HepG2 (cell line): ENCODE data around the gene OR1F1. TPM values are rescaled to one million over a fixed set of nuclear protein-coding genes. Genes with fewer than 3 reads are reported as not detected.

Experiments
- BCL3 ChIP-seq: sonication (generic); formaldehyde crosslinking; IDR thresholded peaks from 2 replicates; pipeline ENCODE4 v1.5.1; 2020; ENCODE audit warnings: mild to moderate bottlenecking, missing genetic modification reagents, moderate library complexity
- CREBL2 ChIP-seq: sonication (generic); formaldehyde crosslinking; IDR thresholded peaks from 2 replicates; pipeline ENCODE4 v1.8.1; 2023; ENCODE audit warnings: missing genetic modification reagents, mild to moderate bottlenecking, borderline replicate concordance
- FOXP4 ChIP-seq: sonication (generic); formaldehyde crosslinking; IDR thresholded peaks from 2 replicates; pipeline ENCODE4 v1.4.0; 2020; ENCODE audit warnings: missing genetic modification reagents
- IKZF5 ChIP-seq: IDR thresholded peaks from 2 replicates; pipeline ENCODE4 v1.6.1; 2018; ENCODE audit warnings: missing genetic modification reagents, mild to moderate bottlenecking, missing compliant biosample characterization
- LCORL ChIP-seq, 2 experiments: fragments of 450-650 bp in 1 of 2; sonication (generic) in 1 of 2; formaldehyde crosslinking in 1 of 2; IDR thresholded peaks; 2 replicates each; pipeline versions ENCODE4 v1.5.0 to v1.6.1; 2017 to 2020; ENCODE audit warnings: antibody characterized with exemption in 1 of 2, missing genetic modification reagents in 1 of 2
- MYPOP ChIP-seq: sonication (generic); formaldehyde crosslinking; IDR thresholded peaks from 2 replicates; pipeline ENCODE4 v1.8.1; 2023; ENCODE audit warnings: mild to moderate bottlenecking, moderate library complexity, missing genetic modification reagents
- RARG ChIP-seq: sonication (generic); formaldehyde crosslinking; IDR thresholded peaks from 2 replicates; pipeline ENCODE4 v1.4.0; 2020; ENCODE audit warnings: low read depth, mild to moderate bottlenecking, missing genetic modification reagents
- RFX3 ChIP-seq: IDR thresholded peaks from 2 replicates; pipeline ENCODE4 v1.6.1; 2016; ENCODE audit warnings: missing biosample characterization, missing genetic modification reagents
- SPEN ChIP-seq: sonication (generic); formaldehyde crosslinking; IDR thresholded peaks from 2 replicates; pipeline ENCODE4 v1.5.1; 2020; ENCODE audit warnings: low read depth, mild to moderate bottlenecking, missing genetic modification reagents
- TBX2 ChIP-seq: sonication (generic); formaldehyde crosslinking; IDR thresholded peaks from 2 replicates; pipeline ENCODE4 v1.5.0; 2020; ENCODE audit warnings: missing genetic modification reagents, mild to moderate bottlenecking, borderline replicate concordance
- ZIK1 ChIP-seq: sonication (generic); formaldehyde crosslinking; IDR thresholded peaks from 2 replicates; pipeline ENCODE4 v1.5.0; 2020; ENCODE audit warnings: mild to moderate bottlenecking, low read depth, missing genetic modification reagents, borderline replicate concordance
- ZMAT3 ChIP-seq: sonication (generic); formaldehyde crosslinking; conservative IDR thresholded peaks from 2 replicates; pipeline ENCODE4 v1.7.0; 2021; ENCODE audit warnings: missing genetic modification reagents
- ZMYM3 ChIP-seq: sonication (generic); formaldehyde crosslinking; IDR thresholded peaks from 2 replicates; pipeline ENCODE4 v1.5.1; 2020; ENCODE audit warnings: mild to moderate bottlenecking, missing genetic modification reagents
- ZMYM4 ChIP-seq: sonication (generic); formaldehyde crosslinking; IDR thresholded peaks from 2 replicates; pipeline ENCODE4 v1.8.1; 2023; ENCODE audit warnings: mild to moderate bottlenecking, missing genetic modification reagents
- ZNF230 ChIP-seq: sonication (generic); formaldehyde crosslinking; IDR thresholded peaks from 2 replicates; pipeline ENCODE4 v1.4.0; 2020; ENCODE audit warnings: mild to moderate bottlenecking, missing genetic modification reagents
- ZNF280B ChIP-seq: sonication (generic); formaldehyde crosslinking; IDR thresholded peaks from 2 replicates; pipeline ENCODE4 v1.5.0; 2020; ENCODE audit warnings: missing genetic modification reagents, mild to moderate bottlenecking, borderline replicate concordance
- ZNF510 ChIP-seq: sonication (generic); formaldehyde crosslinking; IDR thresholded peaks from 2 replicates; pipeline ENCODE4 v1.4.0; 2020; ENCODE audit warnings: low read depth, mild to moderate bottlenecking, missing genetic modification reagents
- ZNF563 ChIP-seq: sonication (generic); formaldehyde crosslinking; IDR thresholded peaks from 2 replicates; pipeline ENCODE4 v1.8.0; 2022; ENCODE audit warnings: mild to moderate bottlenecking, moderate library complexity, missing genetic modification reagents
- ZNF619 ChIP-seq: sonication (generic); formaldehyde crosslinking; IDR thresholded peaks from 2 replicates; pipeline ENCODE4 v1.4.0; 2020; ENCODE audit warnings: mild to moderate bottlenecking, missing genetic modification reagents
- ZNF780A ChIP-seq: sonication (generic); formaldehyde crosslinking; IDR thresholded peaks from 2 replicates; pipeline ENCODE4 v1.8.0; 2022; ENCODE audit warnings: mild to moderate bottlenecking, missing genetic modification reagents, moderate library complexity
- ZSCAN25 ChIP-seq: sonication (generic); formaldehyde crosslinking; IDR thresholded peaks from 2 replicates; pipeline ENCODE4 v1.8.0; 2022; ENCODE audit warnings: mild to moderate bottlenecking, missing genetic modification reagents
- polyA plus RNA-seq, 8 experiments: library from polyadenylated mRNA; depleted of rRNA in 3 of 8; stranded (reverse) in 7 of 8; unstranded in 1 of 8; fragments of >200 nt; fragmentation: Illumina TruSeq in 4 of 8; extraction: Trizol in 4 of 8; gene quantifications; 2 replicates each; pipeline versions ENCODE4 v1.2.1 to v1.2.3, GENCODE V29; 2011 to 2016; ENCODE audit warnings: low read depth in 4 of 8, missing spikeins in 1 of 8, mixed read lengths in 1 of 8; ENCODE audit not compliant: insufficient read depth in 1 of 8
- total RNA-seq, 5 experiments: library from RNA; depleted of rRNA; stranded (reverse); fragments of >200 nt; fragmentation: Illumina TruSeq; extraction: Trizol; gene quantifications; 2 replicates each; pipeline ENCODE4 v1.2.3, GENCODE V29; 2016; ENCODE audit warnings: low read depth in 1 of 5

The OR1F1 gene
- total and polyA plus RNA-seq, 2 of the 13 experiments (the other 11 are each of a cell fraction or from before 2014, with no cell fraction given), result 0.90 TPM; not detected in 1

- TF ChIP-seq ZNF619 (CRISPR knock-in tag) (peak; percentile 51; the same call in 1 of the 2 replicates), ZNF280B (CRISPR knock-in tag) (peak; percentile 66; the same call in 1 of the 2 replicates), ZMYM4 (CRISPR knock-in tag) (peak; percentile 54; the same call in 1 of the 2 replicates), ZNF780A (CRISPR knock-in tag) (peak; percentile 68; the same call in 1 of the 2 replicates), CREBL2 (CRISPR knock-in tag) (no peak; the same call in 1 of the 2 replicates), ZNF563 (CRISPR knock-in tag) (0 out of 2 replicates have a peak, but pooled peaks have one; percentile 25), ZSCAN25 (peak; percentile 61), TBX2 (CRISPR knock-in tag) (peak; percentile 80), MYPOP (peak; percentile 61; the same call in 1 of the 2 replicates), ZMYM3 (CRISPR knock-in tag) (peak; percentile 40; the same call in 1 of the 2 replicates), ZMAT3 (no peak), BCL3 (CRISPR knock-in tag) (peak; percentile 62; the same call in 1 of the 2 replicates), RFX3 (CRISPR knock-in tag) (peak; percentile 33; the same call in 1 of the 2 replicates), SPEN (CRISPR knock-in tag) (peak; percentile 38; the same call in 1 of the 2 replicates), ZIK1 (CRISPR knock-in tag) (peak; percentile 31; the same call in 1 of the 2 replicates), ZNF230 (CRISPR knock-in tag) (peak; percentile 89; the same call in 1 of the 2 replicates), ZNF510 (no peak), IKZF5 (peak; percentile 92), RARG (CRISPR knock-in tag) (peak; percentile 85; the same call in 1 of the 2 replicates), FOXP4 (CRISPR knock-in tag) (peak; percentile 34), LCORL (IDR thresholded peaks at IDR 0.05) (peak; percentile 59), LCORL (CRISPR knock-in tag; IDR thresholded peaks at IDR 0.05) (peak; percentile 96)
These were observed 35.6 kb upstream of the OR1F1 start (continued) for GRCh38 chr16:3152277-3152990.
